Transverse colon (tissue), 4 donors: ENCODE results near the gene KLRF1. TPM values are rescaled to one million over a fixed set of nuclear protein-coding genes. Genes with fewer than 3 reads are reported as not detected.

Experiments used
- DNase-seq: peaks from one replicate; pipeline ENCODE4 v3.0.0-alpha.2; 2019
- H3K27ac ChIP-seq, 4 donors: fragments of 200-600 bp; sonication (generic); 2 replicates each; pipeline ENCODE4 v1.5.1; 2016 to 2018; ENCODE audit warnings: inconsistent platforms in 4 of 4
- H3K27me3 ChIP-seq: fragments of 200-600 bp; sonication (generic); 2 replicates; pipeline ENCODE4 v1.5.1; 2017; ENCODE audit warnings: inconsistent platforms
- H3K36me3 ChIP-seq, 4 donors: fragments of 200-600 bp; sonication (generic); 2 replicates each; pipeline ENCODE4 v1.5.1; 2017 to 2019; ENCODE audit warnings: inconsistent platforms in 4 of 4
- H3K4me1 ChIP-seq, 4 donors: fragments of 200-600 bp; sonication (generic); 2 replicates each; pipeline ENCODE4 v1.5.1; 2017 to 2020; ENCODE audit warnings: inconsistent platforms in 4 of 4
- H3K4me3 ChIP-seq, 4 donors: fragments of 200-600 bp; sonication (generic); 1 replicate in 1 of 4; 2 replicates in 3 of 4; pipeline versions ENCODE4 v1.5.1 to v1.6.1; 2017 to 2019; ENCODE audit warnings: inconsistent platforms in 4 of 4
- H3K9me3 ChIP-seq, 2 donors: fragments of 200-600 bp; sonication (generic); 2 replicates each; pipeline ENCODE4 v1.5.1; 2017 to 2019; ENCODE audit warnings: inconsistent platforms in 2 of 2
- CTCF ChIP-seq, 5 experiments: fragments of 200-600 bp in 3 of 5; fragments of 450-650 bp in 2 of 5; sonication (generic) in 3 of 5; IDR thresholded peaks; 1 replicate in 2 of 5; 2 replicates in 3 of 5; pipeline ENCODE4 v1.5.1; 2016 to 2017; ENCODE audit warnings: antibody characterized with exemption in 5 of 5, inconsistent platforms in 3 of 5, mild to moderate bottlenecking in 2 of 5, moderate library complexity in 1 of 5
- EP300 ChIP-seq: sonication (generic); formaldehyde crosslinking; IDR thresholded peaks from one replicate; pipeline ENCODE4 v1.6.1; 2017; ENCODE audit warnings: antibody characterized with exemption, low read depth
- POLR2A ChIP-seq: fragments of 450-650 bp; IDR thresholded peaks from one replicate; pipeline ENCODE4 v1.6.1; 2016; ENCODE audit warnings: antibody characterized with exemption, mild to moderate bottlenecking, moderate library complexity
- POLR2AphosphoS5 ChIP-seq, 3 donors: sonication (generic); formaldehyde crosslinking; IDR thresholded peaks; one replicate each; pipeline ENCODE4 v1.6.1; 2016; ENCODE audit warnings: antibody characterized with exemption in 3 of 3
- WGBS, 2 donors: methylation state at CpG; one replicate each; pipeline ENCODE4 v1.1.5; 2018; ENCODE audit warnings: low coverage in 1 of 2; 5-methylcytosine and 5-hydroxymethylcytosine counted together
- in situ Hi-C, 4 donors: fragments of 200-750 bp; cut with MboI; loops; one replicate each; pipeline versions ENCODE4 v1.15.0 to v1.15.1; 2017; ENCODE audit warnings: low sequenced_read_pairs in 3 of 4, low pct_ligation_motif_present in 1 of 4, low pct_unique_long_range_greater_than_20kb in 1 of 4
- intact Hi-C: fragments of 100-400 bp; cut with DNase I; formaldehyde crosslinking; loops from one replicate; pipeline ENCODE4 v1.15.1; 2023; ENCODE audit warnings: low total_unique reads
- total RNA-seq, 4 donors: library from RNA; depleted of rRNA; stranded (reverse); fragments of >200 nt; gene quantifications; one replicate each; pipeline ENCODE4 v1.1.0, GENCODE V29; 2016

KLRF1 gene
- total RNA-seq, 4 donors from 2014 or later = not detected

GRCh38 chr12:9881246-9881645 lies 54.0 kb downstream of the KLRF1 start, which contains the start of gene KLRF2:
Gene KLRF2 (plus strand): TSS chr12:9881489. CDS start chr12:9881596, 107 bp downstream.
- intact Hi-C loops (no loop called here), in situ Hi-C loops (no loop called here)
- H3K36me3 ChIP-seq = no peaks in the 10 kb centered on the region
- H3K27me3 ChIP-seq = no peaks in the 10 kb centered on the region
- no peak within 1 kb of the TSS for H3K4me3 ChIP-seq
- no peak for DNase-seq
- no peaks in the 10 kb centered on the region for H3K4me1 ChIP-seq
- 93 to 94% methylated on average over 3 of the region's 3 CpGs for WGBS, 2 donors
- no peaks in the 10 kb centered on the region for H3K9me3 ChIP-seq
- TF ChIP-seq POLR2A (no peak), EP300 (no peak), POLR2AphosphoS5 (IDR thresholded peaks at IDR 0.05) (no peak), CTCF (IDR thresholded peaks at IDR 0.05) (no peak)
- H3K27ac ChIP-seq = no peak within 1 kb of the TSS

DNA sequence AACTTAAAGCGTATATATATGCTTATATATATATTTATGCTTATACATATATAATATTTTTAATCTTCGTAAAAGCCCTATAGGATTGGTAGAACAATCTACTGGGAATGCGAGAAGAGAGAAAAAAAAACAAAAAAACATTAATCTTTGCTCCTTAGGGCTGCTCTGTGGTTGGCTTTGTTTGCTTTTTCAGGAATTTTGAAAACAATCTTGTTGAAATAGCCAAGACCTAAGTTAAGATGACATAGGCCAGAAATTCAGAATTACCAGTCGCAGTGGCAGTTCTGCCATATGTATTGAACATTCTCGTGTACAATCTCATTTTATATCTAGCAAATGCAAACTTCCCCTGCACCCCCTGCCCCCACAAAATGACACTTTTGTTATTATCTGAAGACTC lies 54.7 kb downstream of the KLRF1 start:
- no peak overlapping the region for H3K4me3 ChIP-seq
- no peaks in the 10 kb centered on the region for H3K4me1 ChIP-seq
- no peaks in the 10 kb centered on the region for H3K27me3 ChIP-seq
- intact Hi-C loops = no loop called here
- H3K9me3 ChIP-seq = no peaks in the 10 kb centered on the region
- in situ Hi-C loops = no loop called here
- TF ChIP-seq POLR2AphosphoS5 (IDR thresholded peaks at IDR 0.05) (no peak), POLR2A (no peak), EP300 (no peak), CTCF (IDR thresholded peaks at IDR 0.05) (no peak)
- no peak overlapping the region for H3K27ac ChIP-seq
- no peaks in the 10 kb centered on the region for H3K36me3 ChIP-seq
- 82 to 90% methylated on average over 5 of the region's 5 CpGs for WGBS, 2 donors
- no peak for DNase-seq

DNA sequence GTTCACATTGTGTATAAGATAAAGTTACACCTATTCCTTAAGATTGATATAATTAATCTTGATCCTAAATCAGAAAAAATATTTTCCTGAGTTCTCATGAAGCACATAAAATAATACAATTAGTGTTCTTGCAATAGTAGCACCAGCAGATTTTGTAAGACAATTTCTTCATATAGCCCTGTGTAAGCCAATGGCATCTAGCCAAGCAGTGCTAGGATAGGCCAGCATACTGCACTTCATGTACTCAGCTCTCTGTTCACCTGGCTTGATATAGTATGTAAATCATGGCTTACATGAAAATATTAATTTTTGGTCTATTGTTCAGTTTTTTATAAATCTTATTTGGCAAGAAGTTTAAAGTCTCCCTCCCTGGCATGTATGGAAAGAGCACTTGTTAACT lies 55.9 kb downstream of the KLRF1 start:
- intact Hi-C loops = no loop called here
- H3K9me3 ChIP-seq = no peaks in the 10 kb centered on the region
- in situ Hi-C loops = no loop called here
- no peak overlapping the region for H3K4me3 ChIP-seq
- no peak for DNase-seq
- H3K27me3 ChIP-seq = no peaks in the 10 kb centered on the region
- H3K27ac ChIP-seq = no peak overlapping the region
- H3K4me1 ChIP-seq = no peaks in the 10 kb centered on the region
- TF ChIP-seq EP300 = no peak
- no peak for TF ChIP-seq CTCF (IDR thresholded peaks at IDR 0.05)
- no peak for TF ChIP-seq POLR2AphosphoS5 (IDR thresholded peaks at IDR 0.05)
- TF ChIP-seq POLR2A = no peak
- no peaks in the 10 kb centered on the region for H3K36me3 ChIP-seq

- intact Hi-C loops (no loop called here), in situ Hi-C loops (no loop called here)
- Histone ChIP-seq H3K36me3 (no peaks in the 10 kb centered on the region), H3K27ac (no peak overlapping the region), H3K4me3 (no peak overlapping the region), H3K4me1 (no peaks in the 10 kb centered on the region), H3K9me3 (no peaks in the 10 kb centered on the region), H3K27me3 (no peaks in the 10 kb centered on the region)
- WGBS, 2 donors = 57 to 58% methylated on average over 3 to 4 of the region's 4 CpGs
- DNase-seq = no peak
- TF ChIP-seq POLR2A (no peak), EP300 (no peak), CTCF (IDR thresholded peaks at IDR 0.05) (no peak), POLR2AphosphoS5 (IDR thresholded peaks at IDR 0.05) (no peak)
Measured at GRCh38 chr12:9888665-9889273, 61.5 kb downstream of the KLRF1 start.

Other genes starting within 250 kb of the KLRF1 start
- 1 to 10 TPM in 2 of 4 donors, not detected in 2; 1.2 to 5.2 TPM for gene KLRB1, start 219.6 kb upstream of the KLRF1 start, total RNA-seq
- gene CLEC2D, start 157.8 kb upstream of the KLRF1 start, total RNA-seq = 10 to 100 TPM in 2 of 4 donors, 1 to 10 TPM in 2; 5.4 to 23.3 (median 9.3) TPM
- 1 to 10 TPM in 1 of 4 donors, not detected in 3; 2.7 TPM for gene CLECL1, start 94.4 kb upstream of the KLRF1 start, total RNA-seq
- gene CD69, start 66.6 kb upstream of the KLRF1 start, total RNA-seq = 10 to 100 TPM in 1 of 4 donors, 1 to 10 TPM in 1, not detected in 2; 7.8 to 19.2 TPM
- 10 to 100 TPM in 1 of 4 donors, 1 to 10 TPM in 1, not detected in 2; 4.8 to 11.7 TPM for gene CLEC2B, start 41.9 kb downstream of the KLRF1 start, total RNA-seq
- gene KLRF2, start 54.0 kb downstream of the KLRF1 start, total RNA-seq = not detected
- not detected for gene CLEC2A, start 104.9 kb downstream of the KLRF1 start, total RNA-seq
- gene CLEC12A, start 143.9 kb downstream of the KLRF1 start, total RNA-seq = 1 to 10 TPM in 1 of 4 donors, under 1 TPM in 1, not detected in 2; 0.27 to 1.4 TPM
- not detected for gene CLEC1B, start 171.6 kb downstream of the KLRF1 start, total RNA-seq
- not detected for gene CLEC12B, start 183.1 kb downstream of the KLRF1 start, total RNA-seq
- gene CLEC9A, start 203.2 kb downstream of the KLRF1 start, total RNA-seq = under 1 TPM in 1 of 4 donors, not detected in 3; 0.48 TPM